GM18511 (cell line): ENCODE results near the gene CD48.
A peak's percentile ranks its signal among the peaks of the same experiment; 100 is the strongest.

ENCODE experiments used
- ATAC-seq: cut with Tn5 transposase; IDR thresholded peaks from one replicate; pipeline ENCODE4 v1.9.1; 2021; ENCODE audit warnings: mild to moderate bottlenecking, moderate library complexity; ENCODE audit not compliant: unreplicated experiment

The CD48 gene, protein sequence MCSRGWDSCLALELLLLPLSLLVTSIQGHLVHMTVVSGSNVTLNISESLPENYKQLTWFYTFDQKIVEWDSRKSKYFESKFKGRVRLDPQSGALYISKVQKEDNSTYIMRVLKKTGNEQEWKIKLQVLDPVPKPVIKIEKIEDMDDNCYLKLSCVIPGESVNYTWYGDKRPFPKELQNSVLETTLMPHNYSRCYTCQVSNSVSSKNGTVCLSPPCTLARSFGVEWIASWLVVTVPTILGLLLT

DNA sequence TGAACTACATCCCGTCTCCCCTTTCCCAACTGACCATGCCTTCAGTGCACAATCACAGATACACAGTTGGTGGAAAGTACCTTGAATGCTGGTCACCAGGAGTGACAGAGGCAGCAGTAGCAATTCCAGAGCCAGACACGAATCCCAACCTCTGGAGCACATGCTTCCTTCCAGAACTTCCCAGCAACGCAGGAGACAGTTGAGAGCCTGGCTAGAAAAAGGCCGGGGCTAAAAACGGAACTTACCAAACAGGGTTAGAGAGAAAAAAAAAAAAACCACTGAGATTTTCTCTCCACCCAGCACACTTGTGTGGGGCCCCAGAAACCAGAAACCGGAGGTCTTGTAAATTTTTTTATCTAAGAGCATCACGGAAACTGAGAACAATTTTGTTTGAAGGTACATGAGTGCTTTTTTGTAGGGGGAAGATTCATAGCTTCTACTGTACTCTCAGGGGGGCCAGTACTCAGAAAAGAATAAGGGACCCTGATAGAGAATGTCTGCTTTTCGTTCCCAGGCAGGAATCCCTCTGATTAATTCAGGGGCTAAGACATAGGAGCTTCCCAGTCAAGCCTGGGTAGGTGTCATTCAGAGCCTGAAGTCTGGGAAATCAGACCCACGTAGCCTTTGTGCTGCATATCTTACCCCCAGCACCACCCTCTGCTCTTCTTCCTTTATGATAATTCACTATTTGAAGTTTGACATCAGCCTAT is at the start of gene CD48:
CD48 (minus strand) TSS at position 221 of the 710 bp plus-strand sequence; CDS start at position 162, 59 bp downstream.
- ATAC-seq = peak; percentile 36

DNA sequence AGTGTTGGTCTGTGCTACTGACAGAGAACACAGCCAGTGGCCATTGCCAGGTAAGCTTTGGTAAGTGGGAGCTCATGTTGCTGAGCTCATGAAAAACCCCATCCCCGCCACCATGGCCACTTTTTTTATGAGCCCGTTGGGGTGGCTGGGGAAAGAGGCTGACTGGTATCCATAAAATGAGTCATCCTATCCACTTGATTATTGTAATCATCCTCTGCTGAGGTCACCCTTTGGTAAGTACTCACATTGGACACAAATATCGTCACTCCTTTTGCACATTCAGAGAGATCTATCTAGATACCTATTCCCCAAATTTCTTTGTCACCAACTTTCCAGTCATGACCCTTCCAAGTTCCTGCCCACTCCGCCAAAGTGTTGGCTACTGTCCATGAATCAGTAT is 49.4 kb upstream of the CD48 start:
- ATAC-seq = no peak

DNA sequence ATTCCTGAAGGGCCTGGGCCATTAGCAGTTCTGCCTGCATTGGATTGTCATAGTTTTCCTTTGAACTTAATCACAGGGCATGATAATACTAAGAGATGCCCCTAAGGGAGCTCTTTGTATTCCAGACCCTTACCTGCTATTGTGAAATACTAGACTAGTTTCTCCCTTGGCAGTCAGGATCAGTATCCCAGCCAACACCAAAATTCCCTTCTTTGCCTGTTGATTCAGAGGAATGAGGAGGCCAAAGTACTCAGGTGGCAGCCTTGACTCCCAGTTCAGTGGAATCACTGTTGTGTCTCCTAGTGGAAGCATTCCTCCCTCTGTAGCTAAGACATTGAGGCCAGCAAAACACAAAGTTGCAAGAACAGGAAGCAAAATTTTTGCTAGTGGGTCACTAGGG is 48.1 kb upstream of the CD48 start:
- no peak for ATAC-seq

DNA sequence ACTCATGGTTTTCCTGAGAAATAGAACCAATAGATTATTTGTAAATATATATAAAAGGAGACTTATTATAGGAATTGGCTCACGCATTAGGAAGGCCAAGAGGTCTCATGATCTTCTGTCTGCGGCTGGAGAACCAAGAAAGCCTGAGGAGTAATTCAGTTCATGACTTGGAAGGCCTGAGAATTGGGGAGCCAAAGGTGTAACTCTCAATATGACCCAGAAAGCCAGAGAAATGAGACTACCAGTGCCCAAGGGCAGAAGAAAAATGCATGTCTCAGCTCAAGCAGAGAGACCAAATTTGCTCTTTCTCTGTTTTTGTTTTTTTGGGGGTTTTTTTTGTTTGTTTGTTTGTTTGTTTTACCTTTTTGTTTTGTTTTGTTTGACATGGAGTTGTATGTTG is 46.9 kb upstream of the CD48 start:
- ATAC-seq = no peak

DNA sequence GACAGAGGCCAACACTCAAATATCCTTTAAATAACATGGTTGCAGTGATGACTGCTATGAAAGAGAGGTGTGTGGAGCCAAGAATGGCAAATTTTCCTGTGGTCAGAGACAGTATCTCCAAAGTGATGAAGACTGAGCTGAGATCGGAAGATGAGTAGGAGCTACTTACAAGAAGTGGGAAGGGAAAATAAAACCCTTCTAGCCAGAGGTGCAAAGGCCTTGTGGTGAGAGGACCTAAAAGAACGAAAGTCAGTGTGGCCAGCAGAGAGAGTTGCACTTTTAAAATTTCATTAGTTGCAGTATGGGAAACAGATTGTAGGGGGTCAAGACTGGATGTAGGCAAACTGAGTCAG is 45.2 kb upstream of the CD48 start:
- peak; percentile 35 for ATAC-seq

DNA sequence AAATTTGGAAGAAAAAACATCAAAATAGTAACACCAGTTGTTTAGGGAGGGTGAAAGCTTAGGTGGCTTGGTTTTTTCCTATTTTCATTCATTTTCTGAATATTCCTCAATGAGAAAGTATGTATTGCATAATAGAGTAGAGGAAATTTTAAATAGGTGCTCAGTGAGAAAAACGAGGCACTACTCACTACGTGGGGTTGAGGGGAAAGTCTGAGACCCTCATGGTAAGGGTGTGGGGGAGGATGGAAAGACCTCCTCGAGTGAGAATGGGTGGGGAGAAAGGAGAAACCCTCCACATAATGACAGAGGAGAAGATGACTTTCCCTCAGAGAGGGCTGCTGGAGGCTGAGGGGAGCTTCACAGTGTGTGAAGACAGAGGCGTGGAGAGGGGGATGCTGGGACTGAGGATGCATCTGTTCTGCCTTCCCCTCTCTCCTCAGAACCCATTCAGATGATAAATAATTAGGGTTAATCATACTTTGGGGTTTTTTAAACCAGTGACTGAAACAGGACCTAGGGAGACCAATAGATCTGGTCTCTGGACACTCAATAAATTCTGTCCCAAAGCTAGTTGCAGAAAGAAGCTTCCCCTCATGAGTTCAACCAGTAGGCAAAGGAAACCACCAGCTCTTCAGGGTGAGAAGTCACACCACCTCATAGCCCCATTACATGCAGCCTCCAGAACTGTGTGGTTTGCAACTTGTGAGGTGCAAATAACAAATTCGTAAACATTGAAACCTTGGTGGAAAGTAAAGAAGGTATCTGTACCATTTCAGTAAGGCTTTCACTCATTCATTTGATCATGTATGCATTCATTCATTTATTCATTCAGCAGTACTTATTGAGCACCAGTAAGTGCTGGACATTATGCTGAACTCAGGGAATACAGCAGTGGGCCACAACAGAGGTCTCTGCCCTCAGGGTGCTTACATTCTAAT is 44.6 kb upstream of the CD48 start:
- peak; percentile 69 for ATAC-seq

DNA sequence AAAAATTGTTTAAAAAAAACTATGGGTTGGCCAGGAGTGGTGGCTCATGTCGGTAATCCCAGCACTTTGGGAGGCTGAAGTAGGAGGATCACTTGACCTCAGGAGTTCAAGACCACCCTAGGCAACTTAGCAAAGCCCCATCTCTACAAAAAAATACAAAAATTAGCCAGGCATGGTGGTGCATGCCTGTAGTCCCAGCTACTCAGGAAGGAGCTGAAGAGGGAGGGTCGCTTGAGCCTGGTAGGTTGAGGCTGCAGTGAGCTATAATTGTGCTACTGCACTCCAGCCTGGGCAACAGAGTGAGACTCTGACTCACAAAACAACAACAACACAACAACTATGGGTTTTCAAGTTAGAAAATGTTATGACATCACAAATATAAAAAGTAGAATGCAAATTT is 43.8 kb upstream of the CD48 start:
- no peak for ATAC-seq

DNA sequence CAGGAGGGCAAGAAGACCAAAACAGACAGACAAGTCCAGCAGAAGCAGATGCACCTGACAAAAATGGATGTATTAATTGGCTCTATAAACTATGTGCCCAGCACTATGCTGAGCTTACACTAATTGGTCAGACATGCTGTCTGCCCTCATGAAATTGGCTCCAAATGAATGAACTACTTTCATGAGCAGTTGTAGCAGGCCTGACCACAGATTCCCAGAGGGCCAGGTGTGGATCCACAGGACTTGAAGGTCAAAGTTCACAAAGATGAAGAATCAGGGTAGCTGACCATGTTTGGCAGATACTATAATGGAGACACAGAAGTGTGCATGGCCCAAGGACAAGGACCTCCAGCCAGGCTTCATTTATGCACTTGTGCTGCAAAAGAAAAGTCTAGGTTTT is 42.0 kb upstream of the CD48 start:
- ATAC-seq = no peak

DNA sequence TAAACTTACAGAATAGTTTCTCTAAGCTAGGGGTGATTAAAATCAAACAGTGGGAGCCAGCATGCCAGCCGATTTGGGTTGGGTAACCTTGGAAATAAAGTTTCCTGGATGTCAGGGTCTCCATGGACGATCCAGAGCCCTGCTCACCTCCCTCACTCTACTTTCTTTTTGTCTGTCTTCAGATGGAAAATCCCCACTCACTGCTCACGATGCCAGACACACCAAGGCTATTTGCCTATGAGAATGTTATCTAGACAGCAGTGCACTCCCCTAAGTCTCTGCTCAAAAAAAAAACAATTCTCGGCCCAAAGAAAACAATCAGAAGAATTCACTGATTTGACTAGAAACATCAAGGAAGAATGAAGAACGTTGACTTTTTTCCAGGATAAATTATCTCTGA is 41.3 kb upstream of the CD48 start:
- no peak for ATAC-seq

DNA sequence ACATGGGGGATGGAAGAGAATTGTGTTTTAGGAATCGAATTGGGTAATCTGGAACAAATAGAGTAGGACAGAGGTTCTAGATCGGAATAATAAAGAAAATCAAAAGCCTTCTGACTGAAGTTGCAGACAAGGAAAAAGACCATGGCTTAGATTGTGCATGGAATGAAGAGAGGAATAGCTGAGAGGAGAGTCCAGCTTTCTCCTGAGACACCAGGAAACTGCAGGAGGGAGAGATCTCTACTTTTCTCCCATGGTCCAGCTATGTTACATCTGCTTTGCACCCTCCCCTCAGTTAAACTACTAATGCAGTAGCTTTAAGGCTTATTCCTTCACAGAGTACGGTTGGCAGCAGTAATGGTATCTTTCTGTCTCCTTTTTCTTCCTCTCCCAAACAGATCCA is 40.8 kb upstream of the CD48 start:
- ATAC-seq = no peak

DNA sequence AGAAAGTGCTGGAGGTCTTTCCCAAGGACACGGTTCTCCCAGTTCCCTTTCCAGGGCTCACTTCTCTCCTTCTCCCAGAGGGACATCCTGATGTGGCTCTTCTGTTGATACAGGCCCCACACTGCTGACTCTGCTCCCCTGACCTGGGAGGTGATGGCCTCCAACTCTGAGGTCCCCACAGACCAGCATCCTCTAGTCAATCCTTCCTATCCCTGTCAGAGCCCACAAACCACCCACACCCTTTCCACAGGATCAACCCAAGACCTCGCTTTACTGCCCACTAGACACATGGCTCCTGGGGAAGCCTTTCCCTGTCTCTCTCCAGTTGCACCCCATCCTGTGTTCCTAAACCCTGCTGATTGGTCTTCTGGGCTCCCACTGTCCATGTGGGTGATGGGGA is 39.0 kb upstream of the CD48 start:
- no peak for ATAC-seq

DNA sequence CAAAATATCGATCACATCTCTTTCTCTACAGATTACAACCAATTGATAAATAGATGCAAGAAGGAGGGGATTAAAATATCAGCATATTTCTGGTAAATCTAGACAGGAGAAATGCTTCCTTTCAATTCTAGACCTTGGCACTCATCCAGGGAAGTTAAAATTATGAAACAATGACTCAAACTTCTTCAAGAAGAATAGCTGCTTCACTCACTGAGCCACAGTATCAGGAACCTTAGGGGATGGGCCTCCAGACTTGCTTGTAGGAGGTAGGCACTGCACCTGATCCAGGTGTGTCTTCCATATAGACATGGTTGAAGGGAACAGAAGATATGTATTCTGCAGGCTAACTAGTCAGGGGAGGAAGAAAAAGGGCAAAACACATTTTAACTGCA is 37.3 kb upstream of the CD48 start:
- no peak for ATAC-seq

DNA sequence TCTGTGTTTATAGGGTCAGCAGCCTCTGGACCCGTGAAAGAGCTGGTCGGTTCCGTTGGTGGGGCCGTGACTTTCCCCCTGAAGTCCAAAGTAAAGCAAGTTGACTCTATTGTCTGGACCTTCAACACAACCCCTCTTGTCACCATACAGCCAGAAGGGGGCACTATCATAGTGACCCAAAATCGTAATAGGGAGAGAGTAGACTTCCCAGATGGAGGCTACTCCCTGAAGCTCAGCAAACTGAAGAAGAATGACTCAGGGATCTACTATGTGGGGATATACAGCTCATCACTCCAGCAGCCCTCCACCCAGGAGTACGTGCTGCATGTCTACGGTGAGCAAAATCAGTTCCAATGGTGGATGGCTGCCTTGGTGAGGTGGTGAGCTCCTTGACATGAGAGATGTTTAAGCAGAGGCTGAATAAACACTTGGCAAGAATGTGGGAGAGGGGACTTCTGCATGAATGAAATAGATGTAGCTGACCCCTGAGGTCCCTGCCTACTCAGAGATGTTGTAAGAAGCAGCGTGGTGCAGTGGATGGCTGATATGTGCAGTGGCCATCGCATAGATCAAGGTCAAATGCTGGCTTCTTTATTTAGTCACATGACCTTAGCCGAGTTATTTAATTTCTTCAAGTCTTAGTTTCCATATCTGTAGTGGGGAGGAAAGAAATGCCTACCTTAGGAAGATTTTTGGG is 36.7 kb upstream of the CD48 start:
- no peak for ATAC-seq

DNA sequence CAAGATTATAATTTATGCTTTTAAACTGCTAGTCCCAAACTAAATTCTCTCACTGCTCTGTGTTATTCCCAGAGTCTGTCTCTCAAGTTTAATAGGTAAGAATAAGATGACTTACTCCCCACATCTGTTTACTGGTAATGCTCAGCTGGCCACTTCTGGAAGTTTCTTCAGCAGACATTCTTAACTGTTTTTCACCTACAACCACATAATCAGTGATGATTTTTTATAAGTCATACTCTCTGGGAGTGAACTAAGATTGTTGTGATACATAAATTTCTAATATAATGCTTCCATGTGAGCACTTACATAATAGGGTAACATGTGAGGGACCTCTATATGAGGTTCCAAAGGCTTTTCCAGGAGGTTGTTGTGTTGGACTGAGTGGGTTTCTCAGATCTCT is 36.1 kb upstream of the CD48 start:
- ATAC-seq = no peak

DNA sequence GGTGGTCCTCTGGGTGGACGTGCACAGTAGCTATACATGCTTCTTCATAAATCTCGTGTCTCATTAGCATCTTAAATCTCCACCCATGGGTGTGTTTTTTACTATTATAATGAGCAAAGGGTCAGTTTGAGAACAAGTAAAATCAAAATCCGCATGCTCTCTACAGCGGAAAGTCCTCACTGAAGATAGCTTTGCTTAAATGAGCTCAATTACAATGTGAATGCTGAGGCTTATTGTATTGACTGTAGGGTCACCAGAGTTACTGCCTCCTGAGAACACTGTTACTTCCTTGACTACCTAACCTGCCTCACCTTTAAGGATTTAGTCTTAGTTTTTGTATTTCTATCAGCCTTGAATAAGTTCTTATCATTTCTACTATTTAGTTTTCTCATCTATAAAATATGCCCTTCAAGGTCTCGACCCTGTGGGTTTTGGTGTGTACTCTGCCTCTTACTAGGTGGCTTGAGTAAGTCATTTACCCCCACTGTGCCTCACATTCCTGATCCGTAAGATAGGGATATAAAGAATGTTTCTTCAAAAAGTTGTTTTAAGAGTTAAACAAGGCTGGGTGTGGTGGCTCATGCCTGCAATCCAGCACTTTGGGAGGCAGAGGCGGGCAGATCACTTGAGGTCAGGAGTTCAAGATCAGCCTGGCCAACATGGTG is 35.3 kb upstream of the CD48 start:
- no peak for ATAC-seq

DNA sequence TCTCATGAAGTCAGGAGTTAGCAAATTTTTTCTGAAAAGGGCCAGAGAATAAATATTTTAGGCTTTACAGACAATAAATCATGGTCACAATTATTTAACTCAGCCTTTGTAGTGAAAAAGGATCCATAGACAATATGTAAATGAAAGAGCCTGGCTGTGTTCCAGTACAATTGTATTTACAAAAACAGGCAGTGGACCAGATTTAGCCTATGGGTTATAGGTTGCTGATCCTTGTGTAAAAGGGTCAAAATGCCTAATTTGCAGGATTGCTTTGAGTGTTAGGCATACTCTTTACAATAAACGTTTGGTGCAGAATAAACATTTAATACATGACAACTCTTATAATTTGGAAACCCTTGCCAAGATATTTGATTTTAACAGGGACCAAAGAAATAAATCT is 33.9 kb upstream of the CD48 start:
- no peak for ATAC-seq

DNA sequence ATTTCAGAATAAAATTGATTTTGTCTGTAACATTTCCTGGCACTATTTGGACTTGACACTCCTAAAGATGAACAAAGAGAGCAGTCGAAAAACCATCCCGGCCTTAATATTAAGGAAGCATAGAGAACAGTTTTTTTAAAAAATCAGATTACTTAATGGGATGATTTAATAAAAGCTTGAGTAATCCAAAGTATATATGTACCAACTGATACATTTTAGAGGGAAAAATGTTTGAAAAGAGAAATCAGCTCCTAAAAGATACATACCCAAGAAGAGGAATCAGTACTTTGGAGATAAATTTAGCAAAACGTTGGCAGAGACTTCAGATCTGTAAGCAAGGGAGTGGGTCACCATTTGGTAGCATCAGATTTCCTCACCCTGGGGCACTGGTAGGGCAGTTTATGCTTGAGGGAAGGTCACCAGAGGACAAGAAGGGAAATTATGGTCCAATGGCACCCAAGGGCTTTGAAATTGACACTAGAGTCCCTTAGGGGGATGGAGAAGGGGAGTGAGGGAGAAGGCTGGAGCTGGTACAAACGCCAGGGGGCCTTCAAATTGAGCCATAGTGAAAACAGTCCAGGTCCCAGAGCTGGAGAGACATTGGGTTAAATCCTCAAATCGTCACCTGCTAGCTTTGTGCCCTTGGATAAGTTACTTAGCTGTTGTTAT is 33.4 kb upstream of the CD48 start:
- ATAC-seq = no peak

DNA sequence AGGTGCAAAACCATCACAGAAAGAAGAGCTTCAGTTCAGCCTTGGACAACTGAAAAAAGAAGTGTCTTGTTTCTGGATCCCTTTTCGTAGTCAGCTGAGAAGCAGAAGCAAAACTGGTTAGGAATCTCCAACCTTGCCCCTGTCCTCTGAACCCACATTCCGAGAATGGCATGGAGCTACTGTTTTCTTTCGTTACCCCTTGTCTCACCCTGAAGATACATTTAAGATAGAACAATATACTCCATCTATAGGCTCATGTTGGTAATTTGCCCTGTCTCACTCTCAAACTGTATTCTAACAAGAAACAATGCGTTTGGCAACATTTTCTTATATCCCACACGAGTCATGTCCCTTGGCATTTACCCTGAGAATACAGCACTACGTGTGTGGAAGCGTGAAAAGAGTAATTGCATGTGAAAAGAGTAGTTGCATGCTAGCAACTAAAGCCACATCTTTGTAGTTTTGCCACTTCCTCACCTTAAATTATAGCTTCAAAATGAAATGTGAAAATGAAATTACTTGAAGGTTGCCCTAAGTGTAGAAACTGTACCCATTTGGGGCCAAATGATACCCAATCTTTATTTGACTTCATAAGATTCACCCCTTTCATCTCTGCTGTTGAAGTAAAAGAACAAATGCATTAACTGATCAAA is 32.7 kb upstream of the CD48 start:
- ATAC-seq = no peak

DNA sequence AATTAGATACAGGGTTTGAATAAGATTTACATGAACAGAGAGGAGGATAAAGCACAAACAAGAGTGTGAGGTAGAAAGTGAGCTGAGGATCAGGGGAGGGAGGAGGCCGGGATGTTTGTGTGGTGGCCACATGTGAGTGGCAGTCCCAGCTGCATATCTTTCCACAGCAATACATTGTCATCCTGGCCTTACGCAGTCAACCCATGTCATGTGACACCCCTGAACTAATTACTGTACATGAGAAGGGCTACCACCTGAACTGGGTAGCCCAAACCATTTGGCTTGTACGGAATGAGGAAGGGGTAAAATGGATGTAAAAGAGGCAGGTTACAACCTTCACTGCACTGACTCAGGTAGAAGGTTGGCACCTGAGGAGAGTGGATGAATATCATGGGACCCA is 31.6 kb upstream of the CD48 start:
- no peak for ATAC-seq
